K562 (cell line): Measurements from ENCODE around the gene MICU1. TPM values are rescaled to one million over a fixed set of nuclear protein-coding genes. Genes with fewer than 3 reads are reported as not detected.
A peak's percentile ranks its signal among the peaks of the same experiment; 100 is the strongest.

Experiments
- ARID3B ChIP-seq: fragments of 250-450 bp; sonication (Bioruptor Pico); IDR thresholded peaks from 2 replicates; pipeline ENCODE4 v1.4.0; 2020; ENCODE audit warnings: borderline replicate concordance
- ASH1L ChIP-seq: fragments of 450-650 bp; IDR thresholded peaks from 2 replicates; pipeline ENCODE4 v1.6.1; 2018; ENCODE audit warnings: borderline replicate concordance, mild to moderate bottlenecking, low read depth; ENCODE audit not compliant: partially characterized antibody
- ATF2 ChIP-seq: sonication (generic); formaldehyde crosslinking; IDR thresholded peaks from 2 replicates; pipeline ENCODE4 v1.8.1; 2022; ENCODE audit warnings: missing genetic modification reagents
- BCOR ChIP-seq: fragments of 450-650 bp; IDR thresholded peaks from 2 replicates; pipeline ENCODE4 v1.6.1; 2016
- BRD9 ChIP-seq: fragments of 450-650 bp; IDR thresholded peaks from 2 replicates; pipeline ENCODE4 v1.6.1; 2018; ENCODE audit warnings: low read depth; ENCODE audit not compliant: partially characterized antibody
- ESRRA ChIP-seq: fragments of 450-650 bp; IDR thresholded peaks from 2 replicates; pipeline ENCODE4 v1.6.1; 2014; ENCODE audit warnings: low read depth, mild to moderate bottlenecking, moderate library complexity, borderline replicate concordance
- GABPB2 ChIP-seq: fragments of 250-450 bp; sonication (Bioruptor Pico); conservative IDR thresholded peaks from 2 replicates; pipeline ENCODE4 v1.5.1; 2021; ENCODE audit warnings: mild to moderate bottlenecking
- IRF9 ChIP-seq: fragments of 450-650 bp; IDR thresholded peaks from 2 replicates; pipeline ENCODE4 v1.6.1; 2016; ENCODE audit warnings: missing biosample characterization, missing genetic modification characterization
- PHB2 ChIP-seq: fragments of 450-650 bp; IDR thresholded peaks from 2 replicates; pipeline ENCODE4 v1.6.1; 2017; ENCODE audit warnings: low read depth
- PTBP1 ChIP-seq: fragments of 200-400 bp; formaldehyde crosslinking; IDR thresholded peaks from 2 replicates; pipeline ENCODE4 v1.6.1; 2017; ENCODE audit warnings: low read depth, low read length
- SAFB ChIP-seq: fragments of 200-400 bp; formaldehyde crosslinking; IDR thresholded peaks from 2 replicates; pipeline ENCODE4 v1.6.1; 2017; ENCODE audit warnings: low read depth, low read length, borderline replicate concordance
- STAT5B ChIP-seq: fragments of 250-450 bp; sonication (Bioruptor Pico); IDR thresholded peaks from 2 replicates; pipeline ENCODE4 v1.8.0; 2021; ENCODE audit warnings: mild to moderate bottlenecking, inconsistent platforms
- ZBTB8A ChIP-seq: fragments of 450-650 bp; IDR thresholded peaks from 2 replicates; pipeline ENCODE4 v1.6.1; 2018; ENCODE audit warnings: mild to moderate bottlenecking, moderate library complexity; ENCODE audit not compliant: partially characterized antibody
- ZHX1 ChIP-seq: fragments of 150-350 bp; conservative IDR thresholded peaks from 2 replicates; pipeline ENCODE4 v1.6.1; 2014; ENCODE audit warnings: low read length
- ZNF23 ChIP-seq: fragments of 250-450 bp; sonication (Bioruptor Pico); IDR thresholded peaks from 2 replicates; pipeline ENCODE4 v1.4.0; 2020; ENCODE audit warnings: mild to moderate bottlenecking
- ZNF274 ChIP-seq: IDR thresholded peaks from 2 replicates; pipeline ENCODE4 v1.6.1; 2011; ENCODE audit warnings: low read depth, mild to moderate bottlenecking, low read length, moderate library complexity, borderline replicate concordance
- ZNF592 ChIP-seq: fragments of 450-650 bp; IDR thresholded peaks from 2 replicates; pipeline ENCODE4 v1.6.1; 2017; ENCODE audit warnings: antibody characterized with exemption, mild to moderate bottlenecking
- polyA plus RNA-seq, 8 experiments: library from polyadenylated mRNA; depleted of rRNA in 4 of 8; stranded (reverse) in 5 of 8; unstranded in 3 of 8; fragments of >200 nt; fragmentation: Nextera tagmentation in 2 of 8; fragmentation: Illumina TruSeq in 1 of 8; extraction: Ambion mirVana in 2 of 8; extraction: Trizol in 1 of 8; gene quantifications; 2 replicates each; pipeline versions ENCODE4 v1.2.1 to v1.2.3, GENCODE V29; 2011 to 2014; ENCODE audit warnings: inconsistent platforms in 1 of 8, missing spikeins in 1 of 8
- total RNA-seq, 7 experiments: library from RNA; depleted of rRNA in 6 of 7; stranded (reverse); fragments of >200 nt in 6 of 7; fragmentation: Illumina TruSeq in 2 of 7; extraction: Trizol in 2 of 7; gene quantifications; 2 replicates each; pipeline versions ENCODE4 v1.2.1 to v1.2.3, GENCODE V29; 2011 to 2021; ENCODE audit warnings: low replicate concordance in 1 of 7

MICU1 gene
- total and polyA plus RNA-seq, 9 of the 15 experiments (the other 6 are each of a cell fraction or from before 2014, with no cell fraction given) = 29.3 to 76.8 (median 48.4) TPM

GRCh38 chr10:72319416-72320254 is 306.2 kb downstream of the MICU1 start (continued):
- TF ChIP-seq ATF2 (CRISPR knock-in tag) = no peak
- no peak for TF ChIP-seq PHB2
- TF ChIP-seq GABPB2 = no peak; the same call in 1 of the 2 replicates
- TF ChIP-seq STAT5B = no peak
- no peak for TF ChIP-seq ASH1L
- no peak for TF ChIP-seq ZBTB8A
- TF ChIP-seq SAFB = no peak
- TF ChIP-seq PTBP1 = no peak
- no peak for TF ChIP-seq BRD9
- no peak for TF ChIP-seq ZNF23
- TF ChIP-seq ARID3B (CRISPR knock-in tag) = peak; percentile 86
- TF ChIP-seq IRF9 = no peak
- TF ChIP-seq ZNF592 = peak; percentile 66
- TF ChIP-seq BCOR = peak; percentile 86
- no peak for TF ChIP-seq ZHX1
- TF ChIP-seq ESRRA = peak; percentile 94
- TF ChIP-seq ZNF274 = no peak
